H1 (cell line): ENCODE results near the gene ANAPC2. TPM values are rescaled to one million over a fixed set of nuclear protein-coding genes. Genes with fewer than 3 reads are reported as not detected.

Source experiments
- CTCF ChIA-PET: fragments of 300-600 bp; sonication (Branson Sonifier 250); formaldehyde crosslinking; loops from one replicate; lab custom pipeline; 2021; ENCODE audit not compliant: partially characterized antibody; lab: Charles Lee
- POLR2A ChIA-PET: fragments of 300-600 bp; sonication (Branson Sonifier 250); formaldehyde crosslinking; loops from one replicate; lab custom pipeline; 2021; ENCODE audit warnings: inconsistent platforms; ENCODE audit not compliant: partially characterized antibody; lab: Charles Lee
- DNase-seq, 2 experiments: peaks; one replicate each; pipeline versions ENCODE4 v3.0.0 to v3.0.0-alpha.2; 2010 to 2022; ENCODE audit warnings: low spot score in 2 of 2, low read depth in 1 of 2, mixed read lengths in 1 of 2
- FAIRE-seq: peaks from 2 replicates; lab custom pipeline; 2011; peaks lifted over from hg19 to GRCh38; lab: Jason Lieb, UNC
- H2AFZ ChIP-seq: 2 replicates; pipeline ENCODE4 v1.8.1; 2012; ENCODE audit warnings: low read length, inconsistent platforms
- H2AK5ac ChIP-seq: 2 replicates; pipeline ENCODE4 v1.6.1; 2013; ENCODE audit warnings: low read depth, low read length
- H2BK120ac ChIP-seq: replicated peaks from 2 replicates; pipeline ENCODE3; 2013; ENCODE audit warnings: low read depth, low read length, inconsistent platforms
- H2BK12ac ChIP-seq: 2 replicates; pipeline ENCODE4 v1.6.1; 2013; ENCODE audit warnings: low read depth, low read length
- H2BK15ac ChIP-seq: 2 replicates; pipeline ENCODE4 v1.6.1; 2013; ENCODE audit warnings: low read length
- H2BK20ac ChIP-seq: 2 replicates; pipeline ENCODE4 v1.6.1; 2013; ENCODE audit warnings: low read length
- H2BK5ac ChIP-seq: 2 replicates; pipeline ENCODE4 v1.6.1; 2013; ENCODE audit warnings: low read depth, low read length
- H3K14ac ChIP-seq: 2 replicates; pipeline ENCODE4 v1.6.1; 2013; ENCODE audit warnings: inconsistent platforms; ENCODE audit not compliant: insufficient read length
- H3K18ac ChIP-seq: 2 replicates; pipeline ENCODE4 v1.6.1; 2013; ENCODE audit warnings: low read length; ENCODE audit errors: extremely low read depth
- H3K23ac ChIP-seq: 2 replicates; pipeline ENCODE4 v1.6.1; 2013; ENCODE audit warnings: inconsistent platforms; ENCODE audit not compliant: insufficient read length
- H3K23me2 ChIP-seq: 2 replicates; pipeline ENCODE4 v1.6.1; 2013; ENCODE audit warnings: low read depth, low read length
- H3K27ac ChIP-seq: 2 replicates; pipeline ENCODE4 v1.6.1; 2011; ENCODE audit warnings: low read depth, low read length, inconsistent platforms
- H3K27me3 ChIP-seq, 4 experiments: replicated peaks in 1 of 4; 1 replicate in 1 of 4; 2 replicates in 3 of 4; pipeline versions ENCODE4 v1.6.1 to v1.8.1; 2011 to 2013; ENCODE audit warnings: low read length in 3 of 4, mild to moderate bottlenecking in 3 of 4, inconsistent platforms in 2 of 4, mixed read lengths in 2 of 4, moderate library complexity in 1 of 4; ENCODE audit not compliant: control insufficient read depth in 3 of 4, insufficient read depth in 3 of 4; ENCODE audit errors: extremely low read depth in 1 of 4
- H3K36me3 ChIP-seq, 4 experiments: 2 replicates each; pipeline versions ENCODE4 v1.6.1 to v1.8.1; 2011 to 2013; ENCODE audit warnings: mild to moderate bottlenecking in 4 of 4, low read length in 3 of 4, moderate library complexity in 2 of 4, control low read depth in 1 of 4, inconsistent platforms in 1 of 4; ENCODE audit not compliant: insufficient read depth in 4 of 4, control insufficient read depth in 2 of 4
- H3K4ac ChIP-seq: replicated peaks from 2 replicates; pipeline ENCODE3; 2013; ENCODE audit warnings: low read length, low read depth, mixed read lengths, inconsistent platforms; ENCODE audit not compliant: insufficient read length
- H3K4me1 ChIP-seq, 4 experiments: replicated peaks in 1 of 4; 1 replicate in 1 of 4; 2 replicates in 3 of 4; pipeline versions ENCODE4 v1.6.1 to v1.8.1; 2011 to 2013; ENCODE audit warnings: low read length in 3 of 4, inconsistent platforms in 2 of 4, mixed read lengths in 1 of 4; ENCODE audit not compliant: insufficient read depth in 4 of 4, control insufficient read depth in 3 of 4
- H3K4me2 ChIP-seq, 2 experiments: 2 replicates each; pipeline versions ENCODE4 v1.6.1 to v1.8.1; 2011 to 2013; ENCODE audit warnings: low read depth in 2 of 2, low read length in 2 of 2, control low read depth in 1 of 2, inconsistent platforms in 1 of 2, mild to moderate bottlenecking in 1 of 2; ENCODE audit not compliant: insufficient read depth in 1 of 2
- H3K4me3 ChIP-seq, 4 experiments: fragments of 200-600, 300-600 bp in 1 of 4; sonication (generic), shearing (Covaris generic), sonication (Bioruptor Twin) in 1 of 4; 2 replicates each; pipeline versions ENCODE4 v1.5.1 to v1.8.1; 2011 to 2016; ENCODE audit warnings: low read length in 4 of 4, low read depth in 3 of 4, control low read depth in 2 of 4, inconsistent platforms in 2 of 4, mild to moderate bottlenecking in 2 of 4, mixed read lengths in 1 of 4, moderate library complexity in 1 of 4; ENCODE audit not compliant: insufficient read depth in 2 of 4; ENCODE audit errors: extremely low read depth in 1 of 4
- H3K56ac ChIP-seq: replicated peaks from 2 replicates; pipeline ENCODE3; 2013; ENCODE audit warnings: low read depth, mild to moderate bottlenecking, mixed read lengths, low read length, inconsistent platforms; ENCODE audit not compliant: insufficient read length
- H3K79me1 ChIP-seq: 2 replicates; pipeline ENCODE4 v1.6.1; 2013; ENCODE audit warnings: low read depth, low read length, control low read depth
- H3K79me2 ChIP-seq, 2 experiments: 2 replicates each; pipeline versions ENCODE4 v1.6.1 to v1.8.1; 2012 to 2013; ENCODE audit warnings: low read length in 2 of 2, mild to moderate bottlenecking in 2 of 2, inconsistent platforms in 1 of 2; ENCODE audit not compliant: insufficient read depth in 2 of 2, control insufficient read depth in 1 of 2
- H3K9ac ChIP-seq, 4 experiments: replicated peaks in 1 of 4; 1 replicate in 1 of 4; 2 replicates in 3 of 4; pipeline versions ENCODE4 v1.6.1 to v1.8.1; 2011 to 2013; ENCODE audit warnings: low read depth in 3 of 4, low read length in 3 of 4, control low read depth in 2 of 4, mild to moderate bottlenecking in 2 of 4, moderate library complexity in 2 of 4, inconsistent platforms in 1 of 4; ENCODE audit errors: extremely low read depth in 1 of 4
- H3K9me3 ChIP-seq, 2 experiments: 2 replicates each; pipeline versions ENCODE4 v1.6.1 to v1.8.1; 2012 to 2013; ENCODE audit warnings: mild to moderate bottlenecking in 2 of 2, moderate library complexity in 2 of 2, control low read depth in 1 of 2, inconsistent platforms in 1 of 2, low read depth in 1 of 2, low read length in 1 of 2, mixed read lengths in 1 of 2; ENCODE audit not compliant: insufficient read depth in 2 of 2
- H4K20me1 ChIP-seq, 2 experiments: replicated peaks in 1 of 2; 2 replicates each; pipeline versions ENCODE3 to v1.8.1; 2011 to 2013; ENCODE audit warnings: inconsistent platforms in 2 of 2, low read length in 2 of 2, mild to moderate bottlenecking in 1 of 2; ENCODE audit not compliant: insufficient read depth in 2 of 2, control insufficient read depth in 1 of 2
- H4K5ac ChIP-seq: 2 replicates; pipeline ENCODE4 v1.6.1; 2013; ENCODE audit warnings: low read length, low read depth, mixed read lengths, inconsistent platforms; ENCODE audit not compliant: insufficient read length
- H4K8ac ChIP-seq: 2 replicates; pipeline ENCODE4 v1.8.0; 2013; ENCODE audit warnings: mild to moderate bottlenecking, moderate library complexity, low read length, inconsistent platforms; ENCODE audit not compliant: insufficient read depth; ENCODE audit errors: extremely low read depth
- H4K91ac ChIP-seq: replicated peaks from 2 replicates; pipeline ENCODE3; 2013; ENCODE audit warnings: low read length, mixed read lengths, inconsistent platforms; ENCODE audit not compliant: insufficient read length
- ASH2L ChIP-seq: fragments of 200-600, 300-600 bp; sonication (generic); IDR thresholded peaks from one replicate; pipeline ENCODE4 v1.7.1; 2017; ENCODE audit warnings: low read length
- ATF3 ChIP-seq: IDR thresholded peaks from 2 replicates; pipeline ENCODE4 v1.6.1; 2011; ENCODE audit warnings: low read depth, mild to moderate bottlenecking, low read length; ENCODE audit not compliant: insufficient read depth
- BACH1 ChIP-seq: IDR thresholded peaks from 2 replicates; pipeline ENCODE4 v1.6.1; 2012; ENCODE audit warnings: low read length, improper control_type of control experiment
- CREB1 ChIP-seq: IDR thresholded peaks from 2 replicates; pipeline ENCODE4 v1.6.1; 2012; ENCODE audit warnings: inconsistent platforms
- GTF2F1 ChIP-seq: IDR thresholded peaks from 2 replicates; pipeline ENCODE4 v1.6.1; 2012; ENCODE audit warnings: low read depth, low read length, improper control_type of control experiment, borderline replicate concordance
- KDM5A ChIP-seq: fragments of 200-600 bp; IDR thresholded peaks from 2 replicates; pipeline ENCODE4 v1.7.1; 2012; ENCODE audit warnings: mild to moderate bottlenecking, low read length, inconsistent platforms, mixed read lengths
- MAX ChIP-seq: IDR thresholded peaks from 2 replicates; pipeline ENCODE4 v1.6.1; 2012; ENCODE audit warnings: inconsistent platforms
- NANOG ChIP-seq: IDR thresholded peaks from 2 replicates; pipeline ENCODE4 v1.6.1; 2011; ENCODE audit warnings: low read length, low read depth, mild to moderate bottlenecking, inconsistent platforms; ENCODE audit not compliant: insufficient read depth, poor library complexity, severe bottlenecking
- NRF1 ChIP-seq: IDR thresholded peaks from 2 replicates; pipeline ENCODE4 v1.6.1; 2011; ENCODE audit warnings: mild to moderate bottlenecking, low read depth, low read length, improper control_type of control experiment
- SP4 ChIP-seq: IDR thresholded peaks from 2 replicates; pipeline ENCODE4 v1.6.1; 2012; ENCODE audit warnings: low read length, inconsistent platforms
- TAF1 ChIP-seq: IDR thresholded peaks from 2 replicates; pipeline ENCODE4 v1.6.1; 2011; ENCODE audit warnings: mild to moderate bottlenecking, low read depth, low read length
- YY1 ChIP-seq: IDR thresholded peaks from 2 replicates; pipeline ENCODE4 v1.6.1; 2011; ENCODE audit warnings: low read depth, mild to moderate bottlenecking, low read length
- WGBS, 2 experiments: shearing (Covaris generic) in 1 of 2; methylation state at CpG; one replicate each; pipeline versions ENCODE4 v1.1.6 to v1.1.7; 2013 to 2015; ENCODE audit warnings: low lambda C conversion rate in 2 of 2, mixed read lengths in 2 of 2, inconsistent platforms in 1 of 2, low coverage in 1 of 2, missing lambda C conversion rate in 1 of 2; ENCODE audit not compliant: insufficient replicate concordance in 2 of 2, insufficient coverage in 1 of 2, insufficient read length in 1 of 2; ENCODE audit errors: extremely low coverage in 1 of 2, missing lambda C conversion rate in 1 of 2; 5-methylcytosine and 5-hydroxymethylcytosine counted together
- polyA plus RNA-seq, 7 experiments: library from polyadenylated mRNA; depleted of rRNA in 3 of 7; stranded (reverse) in 5 of 7; unstranded in 2 of 7; fragments of >200 nt in 5 of 7; fragments of 200-250 nt in 2 of 7; gene quantifications; 1 replicate in 5 of 7; 2 replicates in 1 of 7; 4 replicates in 1 of 7; pipeline versions ENCODE4 v1.2.1 to v1.2.3, GENCODE V29; 2011 to 2013; ENCODE audit warnings: missing spikeins in 2 of 7, mixed read lengths in 2 of 7
- total RNA-seq: library from RNA; stranded (reverse); fragmentation: NEBNext Ultra II Directional; extraction: Animal tissue kit (Norgen Biotek cat#: 25700); gene quantifications from 2 replicates; pipeline ENCODE4 v1.2.1, GENCODE V29; 2021

ANAPC2 gene
- total and polyA plus RNA-seq, 2 of the 8 experiments (the other 6 are each of a cell fraction or from before 2014, with no cell fraction given): 30.2 to 37.7 TPM

- Histone ChIP-seq H3K27me3 (no peaks in the 10 kb centered on the region; a peak in 1 of 7 replicates), H2BK120ac (no peak overlapping the region), H4K20me1 (peaks cover 0 to 1% of the 10 kb centered on the region in 2 experiments), H3K79me1 (no peaks in the 10 kb centered on the region), H3K4me1 (peaks cover 0 to 14% (median 3%) of the 10 kb centered on the region in 4 experiments; a peak in 4 of 7 replicates), H4K5ac (no peak overlapping the region), H2BK12ac (no peak overlapping the region), H2BK5ac (no peak overlapping the region), H3K27ac (no peak overlapping the region), H3K4me3 (no peak overlapping the region), H3K18ac (no peak overlapping the region), H2AK5ac (no peak overlapping the region), H3K79me2 (no peaks in the 10 kb centered on the region), H3K14ac (no peak overlapping the region), H4K8ac (no peak overlapping the region), H2BK15ac (no peak overlapping the region), H2AFZ (no peak overlapping the region), H3K23me2 (no peaks in the 10 kb centered on the region; the same call in 1 of the 2 replicates), H3K36me3 (no peaks in the 10 kb centered on the region), H4K91ac (no peak overlapping the region), H3K56ac (no peak overlapping the region), H3K4ac (no peak overlapping the region), H2BK20ac (no peak overlapping the region), H3K4me2 (no peak overlapping the region), H3K9me3 (no peaks in the 10 kb centered on the region), H3K23ac (no peak overlapping the region), H3K9ac (no peak overlapping the region)
- FAIRE-seq (no peak), DNase-seq (no peak)
- CTCF ChIA-PET: interaction anchor here (0.6 to 20.2 kb wide), 13 partner anchors 12 to 259 kb away, joined by 3 to 204 read pairs (median 4); partner anchors contain the start of genes ANAPC2, SSNA1 and TOR4A
- TF ChIP-seq ASH2L: no peak
- TF ChIP-seq ATF3: no peak
- no peak for TF ChIP-seq BACH1
- no peak for TF ChIP-seq KDM5A
- no peak for TF ChIP-seq MAX
- no peak for TF ChIP-seq GTF2F1
- no peak for TF ChIP-seq CREB1
- no peak for TF ChIP-seq SP4
- no peak for TF ChIP-seq TAF1
- no peak for TF ChIP-seq YY1
- no peak for TF ChIP-seq NANOG
- no peak for TF ChIP-seq NRF1
- 81% methylated on average over 18 of the region's 31 CpGs; no CpG with 5 or more reads in 1 of the 2 experiments for WGBS, 2 experiments
- POLR2A ChIA-PET: interaction anchor here (0.7 to 69.9 kb wide), 5 partner anchors 16 to 43 kb away, joined by 3 to 1462 read pairs (median 6); partner anchors contain the start of genes NELFB, STPG3, TOR4A and TPRN
These were observed 41.7 kb upstream of the ANAPC2 start for GRCh38 chr9:137229903-137230704.
